OCI-LY1 (cell line): ENCODE results near the gene SYNPO2L.

Experiments
- EZH2 ChIP-seq: fragments of 200-600 bp; sonication (generic), shearing (Covaris generic); IDR thresholded peaks from 2 replicates; pipeline ENCODE4 v1.8.0; 2017; ENCODE audit warnings: borderline replicate concordance, mixed run types, mild to moderate bottlenecking, antibody characterized with exemption, low read length, moderate library complexity, mixed read lengths
- TF ChIP-seq, protein P1 (sequence below): fragments of 200-600 bp; sonication (generic), shearing (Covaris generic); IDR thresholded peaks from 2 replicates; pipeline ENCODE4 v1.5.1; 2017; ENCODE audit warnings: mild to moderate bottlenecking, antibody characterized with exemption, low read length, moderate library complexity, mixed read lengths

- TF ChIP-seq, protein P1, sequence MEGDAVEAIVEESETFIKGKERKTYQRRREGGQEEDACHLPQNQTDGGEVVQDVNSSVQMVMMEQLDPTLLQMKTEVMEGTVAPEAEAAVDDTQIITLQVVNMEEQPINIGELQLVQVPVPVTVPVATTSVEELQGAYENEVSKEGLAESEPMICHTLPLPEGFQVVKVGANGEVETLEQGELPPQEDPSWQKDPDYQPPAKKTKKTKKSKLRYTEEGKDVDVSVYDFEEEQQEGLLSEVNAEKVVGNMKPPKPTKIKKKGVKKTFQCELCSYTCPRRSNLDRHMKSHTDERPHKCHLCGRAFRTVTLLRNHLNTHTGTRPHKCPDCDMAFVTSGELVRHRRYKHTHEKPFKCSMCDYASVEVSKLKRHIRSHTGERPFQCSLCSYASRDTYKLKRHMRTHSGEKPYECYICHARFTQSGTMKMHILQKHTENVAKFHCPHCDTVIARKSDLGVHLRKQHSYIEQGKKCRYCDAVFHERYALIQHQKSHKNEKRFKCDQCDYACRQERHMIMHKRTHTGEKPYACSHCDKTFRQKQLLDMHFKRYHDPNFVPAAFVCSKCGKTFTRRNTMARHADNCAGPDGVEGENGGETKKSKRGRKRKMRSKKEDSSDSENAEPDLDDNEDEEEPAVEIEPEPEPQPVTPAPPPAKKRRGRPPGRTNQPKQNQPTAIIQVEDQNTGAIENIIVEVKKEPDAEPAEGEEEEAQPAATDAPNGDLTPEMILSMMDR: no peak
- no peak for TF ChIP-seq EZH2
These were observed 41.1 kb downstream of the SYNPO2L start for GRCh38 chr10:73614720-73615119.
